Tibial artery (tissue), 4 donors: ENCODE measurements around the gene DNASE2.
A peak's percentile ranks its signal among the peaks of the same experiment; 100 is the strongest.

ENCODE experiments used
- DNase-seq, 2 donors: peaks; one replicate each; pipeline ENCODE4 v3.0.0-alpha.2; 2019
- H3K27ac ChIP-seq, 2 donors: fragments of 200-600 bp; sonication (generic) in 1 of 2; 1 replicate in 1 of 2; 2 replicates in 1 of 2; pipeline ENCODE4 v1.5.1; 2018 to 2019; ENCODE audit warnings: mild to moderate bottlenecking in 1 of 2
- H3K27me3 ChIP-seq, 2 donors: fragments of 200-600 bp; sonication (generic) in 1 of 2; one replicate each; pipeline versions ENCODE4 v1.5.1 to v1.6.0; 2016 to 2019
- H3K36me3 ChIP-seq, 3 donors: fragments of 200-600 bp; sonication (generic) in 2 of 3; one replicate each; pipeline ENCODE4 v1.5.1; 2016 to 2019; ENCODE audit warnings: mild to moderate bottlenecking in 2 of 3
- H3K4me1 ChIP-seq, 4 donors: fragments of 200-600 bp; sonication (generic) in 2 of 4; 1 replicate in 3 of 4; 2 replicates in 1 of 4; pipeline ENCODE4 v1.5.1; 2016 to 2019
- H3K4me3 ChIP-seq, 2 donors: fragments of 200-600 bp; sonication (generic) in 1 of 2; 1 replicate in 1 of 2; 2 replicates in 1 of 2; pipeline ENCODE4 v1.5.1; 2018 to 2019; ENCODE audit warnings: mild to moderate bottlenecking in 2 of 2
- H3K9me3 ChIP-seq, 3 donors: fragments of 200-600 bp; sonication (generic) in 1 of 3; one replicate each; pipeline ENCODE4 v1.5.1; 2016 to 2019
- CTCF ChIP-seq, 2 experiments: fragments of 200-600 bp in 1 of 2; fragments of 450-650 bp in 1 of 2; IDR thresholded peaks; one replicate each; pipeline ENCODE4 v1.5.1; 2017 to 2019; ENCODE audit warnings: antibody characterized with exemption in 2 of 2, mild to moderate bottlenecking in 1 of 2, moderate library complexity in 1 of 2
- intact Hi-C: fragments of 100-400 bp; cut with DNase I; formaldehyde crosslinking; loops from one replicate; pipeline ENCODE4 v1.15.0; 2023; ENCODE audit warnings: low total_unique reads

The DNASE2 gene

GRCh38 chr19:12868540-12869112, 12.6 kb downstream of the DNASE2 start:
- Histone ChIP-seq H3K4me1 (peaks cover 0 to 13% (median 6%) of the 10 kb centered on the region in 4 donors), H3K4me3 (no peak overlapping the region), H3K9me3 (no peaks in the 10 kb centered on the region), H3K27ac (no peak overlapping the region), H3K36me3 (peaks cover 0 to 1% (median 0%) of the 10 kb centered on the region in 3 donors), H3K27me3 (peaks cover 0 to 39% of the 10 kb centered on the region in 2 donors)
- intact Hi-C loops: no loop called here
- TF ChIP-seq CTCF (IDR thresholded peaks at IDR 0.05): no peak
- no peak for DNase-seq

- no peak for TF ChIP-seq CTCF (IDR thresholded peaks at IDR 0.05)
- H3K4me3 ChIP-seq: peak overlapping the region in 1 of 2 donors; percentile 13
- peaks cover 0 to 7% (median 6%) of the 10 kb centered on the region in 4 donors for H3K4me1 ChIP-seq
- H3K27me3 ChIP-seq: peaks cover 0 to 39% of the 10 kb centered on the region in 2 donors
- H3K9me3 ChIP-seq: no peaks in the 10 kb centered on the region
- no peaks in the 10 kb centered on the region for H3K36me3 ChIP-seq
- no peak for DNase-seq
- H3K27ac ChIP-seq: no peak overlapping the region
- intact Hi-C loops: no loop called here
These were observed 13.8 kb downstream of the DNASE2 start for GRCh38 chr19:12867120-12868099.

GRCh38 chr19:12866416-12867119, 14.7 kb downstream of the DNASE2 start:
- intact Hi-C loops: no loop called here
- no peak for DNase-seq
- no peak for TF ChIP-seq CTCF (IDR thresholded peaks at IDR 0.05)
- Histone ChIP-seq H3K4me1 (peaks cover 0 to 7% (median 6%) of the 10 kb centered on the region in 4 donors), H3K4me3 (no peak overlapping the region), H3K36me3 (no peaks in the 10 kb centered on the region), H3K27ac (no peak overlapping the region), H3K9me3 (no peaks in the 10 kb centered on the region), H3K27me3 (peaks cover 0 to 39% of the 10 kb centered on the region in 2 donors)

- Histone ChIP-seq H3K36me3 (no peaks in the 10 kb centered on the region), H3K9me3 (no peaks in the 10 kb centered on the region), H3K27ac (no peak overlapping the region), H3K27me3 (peaks cover 0 to 39% of the 10 kb centered on the region in 2 donors), H3K4me3 (no peak overlapping the region), H3K4me1 (peaks cover 0 to 7% (median 6%) of the 10 kb centered on the region in 4 donors)
- no peak for DNase-seq
- TF ChIP-seq CTCF (IDR thresholded peaks at IDR 0.05): no peak
- intact Hi-C loops: no loop called here
These were observed 15.4 kb downstream of the DNASE2 start for GRCh38 chr19:12865746-12866415.
